Measurements from ENCODE around the gene YJEFN3.
A peak's percentile ranks its signal among the peaks of the same experiment; 100 is the strongest.

YJEFN3 gene

DNA sequence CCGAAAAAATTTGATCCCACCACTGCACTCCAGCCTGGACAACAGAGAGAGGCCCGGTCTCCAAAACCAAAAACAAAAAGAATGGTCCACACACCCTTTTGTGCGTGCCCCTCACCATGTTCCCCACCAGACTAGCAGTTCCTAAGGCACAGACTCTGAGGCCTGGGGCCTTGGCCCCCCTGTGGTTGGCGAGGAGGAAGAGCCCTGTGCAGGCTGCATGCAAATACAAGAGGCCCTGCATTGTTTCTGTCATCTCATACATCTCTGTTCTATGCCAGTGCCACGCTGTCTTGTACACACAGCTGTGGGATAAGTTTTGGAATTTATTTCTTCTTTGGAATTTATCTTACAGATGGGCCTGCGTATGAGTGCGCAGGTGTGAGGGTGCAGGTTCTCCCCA is 4.7 kb upstream of the YJEFN3 start:
- DNase-seq: no peak

DNA sequence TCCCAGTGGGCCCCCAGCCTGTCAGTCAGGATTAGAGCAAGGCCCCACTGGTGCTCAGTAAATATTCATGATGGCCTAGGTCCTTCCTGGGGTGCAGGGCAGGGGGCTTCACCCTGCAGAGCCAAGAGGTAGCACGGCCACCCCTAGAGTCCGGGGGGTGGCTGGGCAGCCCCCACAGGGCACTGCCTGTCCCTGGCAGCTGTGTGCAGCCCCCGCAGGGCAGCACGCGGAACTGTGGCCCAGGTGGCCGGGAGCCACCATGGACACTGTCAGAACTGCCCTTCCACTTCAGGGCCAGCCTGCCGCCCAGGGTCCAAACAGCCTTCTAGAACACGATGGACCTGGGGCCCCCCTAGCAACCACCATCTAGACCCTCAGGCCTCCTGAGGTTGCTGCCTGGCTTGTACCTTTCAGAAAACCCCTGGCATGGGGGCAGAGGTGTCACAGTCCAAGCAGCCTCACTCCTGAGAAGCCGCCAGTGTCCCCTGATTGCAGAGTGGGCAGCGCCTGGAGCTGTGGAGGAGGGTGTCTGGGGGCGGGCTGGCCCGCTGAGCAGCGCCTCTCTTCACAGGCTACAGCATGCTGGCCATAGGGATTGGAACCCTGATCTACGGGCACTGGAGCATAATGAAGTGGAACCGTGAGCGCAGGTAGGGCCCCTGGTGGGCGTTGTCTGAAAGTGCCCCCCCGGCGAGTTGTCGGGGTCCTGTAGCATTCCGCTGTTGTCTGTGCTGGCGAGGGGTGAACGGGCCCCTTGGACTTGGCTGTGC is 2.9 kb upstream of the YJEFN3 start:
- no peak for DNase-seq

DNA sequence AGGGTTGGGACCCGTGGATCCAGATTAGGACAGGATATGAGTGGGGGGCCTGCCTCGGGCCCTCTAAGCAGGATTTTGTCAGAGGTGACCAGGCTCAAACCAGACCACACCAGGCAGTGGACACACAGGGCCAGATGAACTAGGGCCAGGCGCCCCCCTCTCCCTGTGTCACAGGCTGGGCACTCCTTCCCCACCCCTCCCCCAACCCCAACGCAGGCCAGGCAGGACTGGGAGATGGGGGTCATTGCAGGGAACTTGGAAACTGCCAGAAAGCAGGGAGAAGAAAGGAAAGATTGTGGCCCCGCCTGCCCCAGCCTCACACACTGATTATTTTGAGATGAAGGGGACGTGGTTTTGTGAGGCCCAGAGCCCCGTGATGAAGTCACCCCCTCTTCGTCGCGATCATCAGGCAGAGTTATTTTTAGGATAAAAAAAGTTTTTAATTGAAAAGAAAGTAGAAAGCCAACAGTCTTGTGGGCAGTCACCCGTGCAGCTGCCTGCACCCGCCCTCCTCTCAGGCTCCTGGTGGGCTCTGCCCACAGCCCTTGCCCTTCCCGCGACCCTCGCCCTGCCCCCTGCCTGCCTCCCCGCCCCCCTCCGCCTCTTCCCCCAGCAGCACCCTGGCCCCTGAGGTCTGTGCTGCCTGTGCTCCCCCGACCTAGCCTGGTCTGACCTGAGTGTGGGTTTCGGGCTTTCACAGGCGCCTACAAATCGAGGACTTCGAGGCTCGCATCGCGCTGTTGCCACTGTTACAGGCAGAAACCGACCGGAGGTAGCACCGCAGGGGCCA is 1.9 kb upstream of the YJEFN3 start:
- DNase-seq: no peak

DNA sequence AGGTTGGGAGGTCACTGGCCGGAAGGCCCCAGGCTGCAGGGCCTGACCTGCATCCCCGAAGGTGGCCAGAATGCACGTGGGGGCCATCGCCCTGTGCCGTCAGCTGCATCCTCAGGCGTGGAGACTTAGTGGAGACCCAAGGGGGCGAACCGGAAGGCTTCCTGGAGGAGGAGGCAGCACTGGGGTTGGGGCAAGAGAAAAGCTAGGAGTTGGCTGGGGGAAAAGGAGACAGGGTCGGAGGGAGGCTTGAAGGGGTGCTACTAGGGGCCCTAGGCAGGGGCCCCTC is 1.4 kb upstream of the YJEFN3 start:
- DNase-seq: no peak

DNA sequence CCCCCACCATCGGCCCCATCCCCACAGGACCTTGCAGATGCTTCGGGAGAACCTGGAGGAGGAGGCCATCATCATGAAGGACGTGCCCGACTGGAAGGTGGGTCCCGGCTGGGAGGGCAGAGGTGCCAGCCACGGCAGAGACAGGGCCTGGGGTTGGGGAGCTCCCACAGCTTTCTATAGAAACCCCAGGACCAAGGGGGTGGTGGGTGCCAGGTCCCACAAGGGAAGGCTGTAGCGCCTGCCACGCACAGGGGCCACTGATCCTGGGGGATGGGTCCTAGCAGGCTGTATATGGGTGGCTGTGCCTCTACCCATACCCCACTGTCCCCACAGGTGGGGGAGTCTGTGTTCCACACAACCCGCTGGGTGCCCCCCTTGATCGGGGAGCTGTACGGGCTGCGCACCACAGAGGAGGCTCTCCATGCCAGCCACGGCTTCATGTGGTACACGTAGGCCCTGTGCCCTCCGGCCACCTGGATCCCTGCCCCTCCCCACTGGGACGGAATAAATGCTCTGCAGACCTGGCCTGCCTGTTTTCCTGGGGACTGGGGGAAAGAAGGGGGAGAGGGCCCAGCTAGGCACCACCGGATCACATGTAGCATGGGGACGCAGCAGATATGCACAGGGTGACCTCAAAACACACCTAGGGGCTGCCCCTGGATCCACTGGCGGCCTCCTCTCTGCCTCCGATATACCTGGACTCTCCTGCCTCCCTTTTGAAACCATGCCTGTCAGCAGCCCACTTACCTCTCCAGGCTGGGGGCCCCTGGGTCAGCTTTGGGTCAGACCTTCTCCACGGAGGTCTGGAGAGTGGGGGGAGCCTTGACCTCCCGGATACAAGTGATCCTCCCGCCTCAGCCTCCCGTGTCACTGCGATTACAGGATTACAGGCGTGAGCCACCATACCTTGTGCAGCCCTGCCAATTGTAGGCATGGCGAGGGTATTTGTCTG is 761 bp upstream of the YJEFN3 start:
- no peak for DNase-seq

DNA sequence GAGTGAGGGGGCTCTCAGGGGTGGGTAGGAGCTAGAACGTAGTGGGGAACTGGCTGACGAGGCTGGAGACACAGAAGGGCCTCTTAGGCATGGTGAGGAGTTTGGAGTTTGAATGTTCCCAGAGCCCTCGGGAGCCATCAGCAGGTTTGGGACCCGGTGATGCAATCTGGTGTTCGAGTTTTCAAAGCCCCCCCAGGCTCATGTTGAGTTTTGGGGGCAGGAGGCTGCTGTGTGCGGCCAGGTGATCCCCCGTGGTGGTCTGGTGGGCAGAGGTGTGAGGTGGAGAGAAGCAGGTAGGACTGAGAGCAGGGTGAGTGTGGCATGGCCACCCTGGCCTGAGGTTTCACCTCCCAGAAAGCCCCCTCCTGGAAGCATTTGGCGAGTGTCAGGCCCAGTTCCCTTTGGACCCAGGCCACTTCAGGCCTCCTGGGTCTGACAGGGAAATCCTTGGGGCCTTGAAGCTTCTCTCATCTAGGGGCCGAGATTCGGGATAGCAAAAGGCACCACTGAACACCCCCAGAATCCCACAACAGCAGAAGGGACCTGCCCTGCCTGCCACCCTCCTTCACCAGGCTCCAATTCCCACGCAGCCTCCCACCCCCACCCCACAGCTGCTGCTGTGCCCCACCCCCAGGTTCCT is 1.2 kb downstream of the YJEFN3 start:
- DNase-seq: no peak

DNA sequence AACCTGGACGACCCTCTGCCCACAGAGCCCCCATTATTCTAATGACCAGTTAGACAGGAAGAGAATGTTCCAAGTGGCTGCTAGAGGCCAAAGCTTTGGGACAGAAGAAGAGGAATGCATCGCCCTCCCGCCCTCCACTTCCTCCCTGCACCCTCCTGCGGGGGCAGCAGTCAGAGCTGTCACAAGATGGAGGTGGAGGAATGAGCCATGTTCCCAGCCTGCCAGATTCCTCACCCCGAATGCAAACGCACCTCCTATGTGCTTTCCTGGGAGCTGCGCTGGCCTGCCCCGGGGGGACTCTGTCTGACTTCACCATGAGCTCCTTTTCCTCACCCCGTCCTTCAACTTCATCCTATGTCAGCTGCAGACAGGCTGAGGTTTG is 1.7 kb downstream of the YJEFN3 start:
- DNase-seq: no peak

DNA sequence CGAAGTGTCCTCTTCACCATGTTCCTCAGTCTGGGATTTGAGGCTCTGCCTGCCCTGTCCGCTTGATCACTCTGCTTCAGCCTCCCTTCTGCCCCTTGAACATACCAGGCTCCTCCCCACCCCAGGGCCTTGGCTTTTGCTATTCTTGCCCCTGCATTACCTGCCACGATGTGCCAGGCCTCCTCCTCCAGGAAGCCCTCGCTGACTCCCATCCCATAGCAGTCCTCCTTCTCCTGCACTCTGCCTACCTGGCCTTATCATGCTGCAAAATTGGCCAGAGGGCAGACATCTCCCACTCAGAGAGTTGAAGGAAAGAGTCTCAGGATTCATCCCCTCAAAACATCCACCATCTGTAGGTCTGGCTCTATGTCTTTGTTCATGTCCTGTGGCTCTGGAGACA is 2.2 kb downstream of the YJEFN3 start:
- DNase-seq: no peak

DNA sequence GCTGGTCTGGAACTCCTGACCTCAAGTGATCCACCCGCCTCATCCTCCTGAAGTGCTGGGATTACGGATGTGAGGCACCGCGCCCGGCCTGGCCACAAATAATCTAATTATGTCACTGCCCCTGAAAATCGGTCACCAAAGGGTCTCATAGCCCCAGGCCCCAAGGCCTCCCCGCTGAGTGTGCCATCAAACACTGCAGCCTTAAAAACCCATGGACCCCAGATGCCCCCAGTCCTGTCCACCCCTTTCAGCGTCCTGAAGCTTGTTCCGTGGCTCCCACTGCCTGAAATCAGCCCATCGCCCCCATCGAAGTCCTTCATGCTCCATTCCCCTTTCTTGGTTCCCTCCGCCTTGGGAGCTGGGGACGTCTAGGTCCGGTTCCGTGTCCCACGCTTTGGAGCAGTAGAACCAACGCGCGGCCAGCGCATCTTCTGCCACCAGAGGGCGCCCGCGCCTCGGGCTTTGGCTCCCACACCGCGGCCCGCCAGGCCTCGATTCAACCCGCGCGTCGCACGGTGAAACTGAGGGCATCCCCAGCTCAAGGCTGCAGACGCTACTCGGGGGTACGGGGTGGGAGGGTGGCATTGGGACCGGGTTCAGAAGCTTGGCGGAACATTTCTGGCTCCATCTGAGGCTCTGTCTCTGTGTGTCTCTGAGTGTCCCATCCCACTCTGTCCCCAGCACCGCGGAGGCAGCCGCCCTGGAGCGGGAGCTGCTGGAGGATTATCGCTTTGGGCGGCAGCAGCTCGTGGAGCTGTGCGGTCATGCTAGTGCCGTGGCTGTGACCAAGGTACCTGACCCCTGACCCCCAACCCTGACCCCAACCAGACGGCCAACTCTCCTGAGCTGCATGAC is 3.5 kb downstream of the YJEFN3 start:
- peak; percentile 92 for DNase-seq

DNA sequence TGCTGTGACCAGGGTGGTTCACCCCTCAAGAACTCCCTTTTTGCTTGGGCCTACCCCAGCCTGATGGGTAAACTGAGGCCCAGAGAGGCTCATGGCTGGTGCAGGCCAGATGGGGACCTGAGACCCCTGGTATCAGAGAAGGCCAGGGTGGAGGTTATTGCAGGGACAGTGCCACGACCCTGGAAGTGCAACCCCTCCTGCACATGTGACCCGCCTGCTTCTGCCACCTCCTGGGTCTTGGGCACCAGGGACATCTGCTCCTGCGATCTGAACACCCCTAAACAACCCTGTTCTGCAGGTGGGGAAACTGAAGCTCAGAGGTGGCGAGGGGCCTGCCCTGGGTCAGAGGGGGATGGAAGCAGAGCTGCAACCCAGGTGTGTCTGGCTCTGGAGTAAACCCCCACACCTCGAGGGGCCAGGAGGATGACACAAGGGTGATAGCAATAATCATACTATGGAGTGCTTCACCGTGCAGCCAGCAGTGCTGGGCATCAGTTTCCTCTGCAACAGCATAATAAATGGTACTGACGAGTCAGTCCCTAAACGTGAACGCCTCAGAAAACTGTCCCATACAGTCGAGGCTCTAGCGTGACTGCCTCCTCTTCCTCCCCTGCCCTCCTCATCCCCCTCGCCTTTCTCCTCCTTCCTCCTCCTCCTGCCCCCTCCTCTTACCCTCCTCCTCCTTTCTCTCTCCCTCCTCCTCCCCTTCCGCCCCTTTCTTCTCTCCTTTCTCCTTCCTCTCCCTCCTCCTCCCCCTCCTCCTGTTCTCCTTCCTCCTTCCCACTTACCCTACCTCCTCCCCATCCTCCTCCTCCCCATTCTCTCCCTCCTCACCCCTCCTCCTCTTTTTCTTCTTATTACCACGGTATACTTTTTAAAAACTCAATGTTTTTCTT is 4.3 kb downstream of the YJEFN3 start:
- no peak for DNase-seq

DNA sequence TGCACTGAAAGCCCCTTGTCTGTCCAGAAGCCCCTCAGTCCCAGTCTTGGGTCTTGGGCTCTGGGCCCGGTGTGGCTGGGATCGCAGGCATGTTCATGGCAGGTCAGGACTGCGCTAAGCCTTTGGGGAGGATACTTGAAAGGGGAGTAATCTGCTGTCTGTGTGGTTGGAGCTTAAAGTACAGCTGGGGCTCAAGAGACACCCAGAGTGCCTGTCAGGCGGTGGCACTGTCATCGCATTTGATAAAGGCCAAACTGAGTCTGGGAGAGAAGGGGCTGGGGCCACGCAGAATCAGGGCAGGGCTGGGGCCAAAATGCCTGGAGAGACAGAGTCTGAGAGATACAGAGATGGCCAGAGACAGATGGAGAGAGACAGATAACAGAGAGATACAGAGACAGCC is 5.1 kb downstream of the YJEFN3 start:
- no peak for DNase-seq

DNA sequence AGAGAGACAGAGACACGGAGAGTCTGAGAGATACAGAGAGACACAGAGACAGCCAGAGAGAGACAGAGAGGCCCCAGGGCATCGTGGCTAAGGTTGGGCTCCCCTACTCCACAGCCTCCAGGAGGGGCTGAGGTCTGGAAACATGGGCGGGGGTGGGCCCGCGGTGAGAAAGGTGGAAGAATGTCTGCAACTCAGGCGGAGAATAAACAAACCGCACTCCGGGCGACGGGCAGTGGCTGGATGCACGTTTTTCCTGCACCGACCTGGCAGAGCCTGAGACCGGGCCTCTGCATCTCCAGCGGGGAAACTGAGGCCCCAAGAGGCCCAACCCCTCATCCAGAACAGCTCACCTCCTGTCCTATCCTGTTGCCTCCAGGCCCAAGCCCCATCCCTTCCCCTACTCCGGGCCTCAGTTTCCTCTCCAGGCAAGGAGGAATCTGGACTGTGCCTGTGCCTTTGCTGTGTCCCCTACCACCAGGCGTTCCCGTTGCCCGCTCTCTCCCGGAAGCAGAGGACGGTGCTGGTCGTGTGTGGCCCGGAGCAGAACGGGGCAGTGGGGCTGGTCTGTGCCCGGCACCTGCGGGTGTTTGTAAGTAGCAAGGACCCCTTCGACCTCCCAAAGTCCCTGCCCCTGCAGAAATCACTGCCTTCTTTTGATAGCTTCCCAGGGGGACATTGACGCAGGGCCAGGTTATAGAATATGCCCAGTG is 6.0 kb downstream of the YJEFN3 start:
- DNase-seq: no peak

DNA sequence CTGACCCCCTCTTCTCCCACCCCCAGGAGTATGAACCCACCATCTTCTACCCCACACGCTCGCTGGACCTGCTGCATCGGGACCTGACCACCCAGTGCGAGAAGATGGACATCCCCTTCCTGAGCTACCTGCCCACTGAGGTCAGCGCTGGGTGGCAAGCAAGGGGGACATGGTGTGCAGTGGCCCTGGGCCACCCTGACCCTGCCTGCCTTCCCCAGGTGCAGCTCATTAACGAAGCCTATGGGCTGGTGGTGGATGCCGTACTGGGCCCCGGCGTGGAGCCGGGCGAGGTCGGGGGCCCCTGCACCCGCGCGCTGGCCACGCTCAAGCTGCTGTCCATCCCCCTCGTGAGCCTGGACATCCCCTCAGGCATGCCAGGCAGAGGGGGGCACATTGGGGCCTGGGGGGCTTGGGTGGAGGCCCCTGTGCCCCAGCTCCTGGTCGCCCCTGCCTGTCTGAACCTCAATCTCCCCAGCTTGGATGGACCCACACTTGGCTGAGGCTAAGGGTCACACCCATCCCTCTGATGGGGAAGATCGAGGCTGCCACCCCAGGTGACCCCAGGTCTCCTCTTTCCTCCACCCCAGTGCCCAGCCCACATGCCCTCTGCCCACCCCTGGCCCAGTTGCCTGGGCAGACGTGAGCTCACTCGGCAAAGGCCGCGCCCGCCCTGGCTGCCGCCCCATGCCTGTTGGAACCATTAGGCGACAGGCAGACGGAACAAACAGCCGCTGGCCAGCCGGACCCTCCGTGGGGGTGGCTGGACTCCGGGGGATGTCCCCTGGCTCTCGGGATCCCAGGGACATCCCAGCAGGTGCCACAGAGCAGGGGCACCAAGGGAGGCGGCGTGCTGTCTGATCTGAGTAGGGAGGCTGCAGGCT is 6.8 kb downstream of the YJEFN3 start:
- DNase-seq: no peak

DNA sequence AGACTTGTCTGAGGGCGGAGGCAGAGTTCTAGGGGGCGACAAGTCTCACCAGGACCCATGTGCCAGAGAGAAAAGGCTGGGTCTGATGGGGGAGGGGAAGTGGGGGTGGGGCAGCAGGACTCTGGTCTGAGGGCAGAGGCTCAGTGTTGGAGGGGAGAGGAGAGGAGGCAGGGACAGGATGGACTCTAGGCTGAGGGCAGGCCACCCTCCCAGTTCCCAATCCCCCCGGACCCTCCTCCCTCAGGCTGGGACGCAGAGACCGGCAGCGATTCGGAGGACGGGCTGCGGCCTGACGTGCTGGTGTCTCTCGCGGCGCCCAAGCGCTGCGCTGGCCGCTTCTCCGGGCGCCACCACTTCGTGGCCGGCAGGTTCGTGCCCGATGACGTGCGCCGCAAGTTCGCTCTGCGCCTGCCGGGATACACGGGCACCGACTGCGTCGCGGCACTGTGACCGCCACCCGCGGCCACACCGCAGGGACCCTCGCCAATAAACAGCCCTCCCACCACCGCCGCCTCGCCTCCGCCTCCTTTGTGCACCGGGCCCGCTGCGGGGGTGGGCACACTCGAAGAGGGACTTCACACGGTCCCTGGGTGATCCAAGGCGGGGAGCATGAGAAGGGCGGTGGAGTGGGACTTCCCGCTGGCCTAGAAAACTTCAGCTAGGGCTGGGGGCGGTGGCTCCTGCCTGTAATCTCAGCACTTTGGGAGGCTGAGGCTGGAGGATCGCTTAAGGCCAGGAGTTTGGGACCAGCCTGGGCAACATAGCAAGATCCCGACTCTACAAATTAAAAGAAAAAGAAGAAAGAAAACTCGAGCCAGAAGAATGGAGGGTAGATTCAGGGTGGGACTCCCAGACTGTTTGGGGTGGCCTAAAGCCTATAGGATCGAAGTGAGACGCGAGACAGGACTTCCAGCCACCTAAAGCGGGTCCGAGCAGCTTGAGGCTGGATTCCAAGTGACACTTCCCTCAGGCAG is 8.7 kb downstream of the YJEFN3 start:
- peak; percentile 46 for DNase-seq

DNA sequence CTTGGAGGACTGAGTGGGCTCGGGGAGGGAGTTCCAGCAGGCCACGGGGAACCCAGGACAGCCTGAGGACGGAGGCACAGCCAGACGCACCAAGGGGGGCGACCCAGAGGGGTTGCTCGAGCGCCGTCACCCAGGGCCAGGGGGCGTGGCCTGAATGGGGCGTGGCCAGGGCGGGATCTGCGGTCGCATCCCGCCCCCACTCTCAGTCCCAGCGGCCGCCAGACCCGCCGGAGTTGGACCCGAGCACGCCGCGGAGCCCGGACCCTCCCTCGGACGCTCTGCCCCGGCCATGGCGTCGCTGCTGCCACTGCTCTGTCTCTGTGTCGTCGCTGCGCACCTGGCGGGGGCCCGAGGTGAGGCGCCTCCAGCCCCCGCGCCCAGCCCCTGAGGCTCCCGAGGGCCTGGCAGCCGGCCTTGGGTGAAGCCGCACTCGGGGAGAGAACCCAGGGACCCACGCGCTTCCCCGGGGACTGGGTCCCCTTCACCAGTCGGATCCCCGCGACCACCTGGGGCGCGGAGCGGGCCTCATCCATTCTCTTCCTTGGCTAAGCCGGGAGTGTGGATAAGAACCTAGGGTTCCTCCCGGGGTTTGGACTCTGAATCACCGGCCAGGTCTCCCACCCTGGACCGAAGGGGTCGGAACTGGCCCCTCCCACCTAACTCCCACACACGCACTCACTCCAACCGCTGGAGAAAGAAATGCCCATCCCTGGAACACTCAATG is 9.5 kb downstream of the YJEFN3 start, which contains the start of gene CILP2:
TSS of gene CILP2 (plus strand) at position 205 of the 724 bp plus-strand sequence. CDS start at position 290, 85 bp downstream.
- peak; percentile 59 for DNase-seq

DNA sequence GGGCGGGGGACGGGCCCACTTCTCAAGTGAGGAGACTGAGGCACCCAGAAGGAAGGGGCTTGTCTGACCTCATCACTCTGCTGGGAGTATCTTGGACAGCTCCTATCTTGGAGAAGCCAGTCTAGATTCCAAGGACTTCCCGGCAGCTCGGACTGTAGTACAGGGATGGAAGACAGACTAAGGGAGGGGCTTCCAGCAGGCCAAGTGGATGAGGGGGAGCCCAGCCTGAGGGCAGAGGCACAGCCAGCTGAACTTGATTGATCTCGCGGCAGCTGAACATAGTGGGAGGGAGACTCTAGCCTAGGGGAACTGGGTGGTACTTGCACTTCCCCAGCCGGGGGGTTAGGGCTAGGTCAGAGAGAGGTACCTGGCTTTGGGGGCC is 10.1 kb downstream of the YJEFN3 start:
- no peak for DNase-seq

DNA sequence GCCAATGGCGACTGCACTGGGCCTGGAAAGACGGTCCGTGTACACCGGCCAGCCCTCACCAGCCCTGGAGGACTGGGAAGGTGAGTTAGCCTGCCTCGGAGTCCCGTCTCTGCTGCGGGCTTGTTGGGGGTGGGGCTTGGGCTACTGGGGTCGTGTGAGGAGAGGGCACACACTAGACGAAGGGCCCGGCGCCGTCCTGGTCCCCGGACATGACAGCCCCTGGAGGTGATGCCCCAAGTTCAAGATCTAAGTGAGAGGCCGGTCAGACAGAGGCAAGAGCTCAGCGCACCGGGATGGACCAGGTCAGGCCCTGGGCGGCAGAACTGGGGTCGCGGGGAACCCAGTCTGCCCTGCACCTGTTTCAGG is 11.0 kb downstream of the YJEFN3 start:
- no peak for DNase-seq
